ENCODE results near the gene LRMDA. TPM values are rescaled to one million over a fixed set of nuclear protein-coding genes. Genes with fewer than 3 reads are reported as not detected.

LRMDA gene
- total and polyA plus RNA-seq, 2 of the 8 experiments (the other 6 are each of a cell fraction or from before 2014, with no cell fraction given) = 0.86 to 2.8 TPM

- peak in 1 of 2 experiments; percentile 71 for DNase-seq (ENCODE audit: low read depth in 1 of 2, low spot score in 2 of 2)
- Histone ChIP-seq H3K36me3 (ENCODE audit: control insufficient read depth in 2 of 4, insufficient read depth in 4 of 4, low read length in 3 of 4) (peaks cover 0 to 10% (median 0%) of the 10 kb centered on the region in 4 experiments; a peak in 1 of 8 replicates), H3K9ac (replicated peaks in 1 of 4; ENCODE audit: extremely low read depth in 1 of 4, low read depth in 3 of 4, low read length in 3 of 4) (no peak overlapping the region), H3K27me3 (replicated peaks in 1 of 4; ENCODE audit: control insufficient read depth in 3 of 4, extremely low read depth in 1 of 4, insufficient read depth in 3 of 4, low read length in 3 of 4) (peaks cover 69 to 99% (median 93%) of the 10 kb centered on the region in 4 experiments), H4K5ac (ENCODE audit: insufficient read length, low read depth, low read length) (no peak overlapping the region), H2BK20ac (ENCODE audit: low read length) (no peak overlapping the region), H3K14ac (ENCODE audit: insufficient read length) (no peak overlapping the region), H3K23ac (ENCODE audit: insufficient read length) (no peak overlapping the region), H4K91ac (replicated peaks; ENCODE audit: insufficient read length, low read length) (no peak overlapping the region), H3K9me3 (ENCODE audit: insufficient read depth in 2 of 2, low read depth in 1 of 2, low read length in 1 of 2) (no peaks in the 10 kb centered on the region; a peak in 1 of 4 replicates), H3K27ac (ENCODE audit: low read depth, low read length) (no peak overlapping the region), H3K4me2 (ENCODE audit: insufficient read depth in 1 of 2, low read depth in 2 of 2, low read length in 2 of 2) (peak overlapping the region; percentile 82 to 92), H3K18ac (ENCODE audit: extremely low read depth, low read length) (no peak overlapping the region; the same call in 1 of the 2 replicates), H3K79me1 (ENCODE audit: low read depth, low read length) (no peaks in the 10 kb centered on the region), H2AK5ac (ENCODE audit: low read depth, low read length) (no peak overlapping the region), H3K56ac (replicated peaks; ENCODE audit: insufficient read length, low read depth, low read length) (no peak overlapping the region), H2BK5ac (ENCODE audit: low read depth, low read length) (no peak overlapping the region), H4K20me1 (replicated peaks in 1 of 2; ENCODE audit: control insufficient read depth in 1 of 2, insufficient read depth in 2 of 2, low read length in 2 of 2) (peaks cover 21% of the 10 kb centered on the region in 2 experiments), H2BK120ac (replicated peaks; ENCODE audit: low read depth, low read length) (no peak overlapping the region), H2BK15ac (ENCODE audit: low read length) (no peak overlapping the region), H3K4ac (replicated peaks; ENCODE audit: insufficient read length, low read depth, low read length) (no peak overlapping the region), H2AFZ (ENCODE audit: low read length) (no peak overlapping the region), H3K4me3 (ENCODE audit: extremely low read depth in 1 of 4, insufficient read depth in 2 of 4, low read depth in 3 of 4, low read length in 4 of 4) (peak overlapping the region in 3 of 4 experiments; percentile 17 to 82 (median 26); a peak in 6 of 8 replicates), H4K8ac (ENCODE audit: extremely low read depth, insufficient read depth, low read length) (no peak overlapping the region), H3K23me2 (ENCODE audit: low read depth, low read length) (peaks cover 22% of the 10 kb centered on the region), H3K79me2 (ENCODE audit: control insufficient read depth in 1 of 2, insufficient read depth in 2 of 2, low read length in 2 of 2) (no peaks in the 10 kb centered on the region), H3K4me1 (replicated peaks in 1 of 4; ENCODE audit: control insufficient read depth in 3 of 4, insufficient read depth in 4 of 4, low read length in 3 of 4) (peaks cover 8 to 25% (median 20%) of the 10 kb centered on the region in 4 experiments), H2BK12ac (ENCODE audit: low read depth, low read length) (no peak overlapping the region)
- ChIA-PET CTCF (ENCODE audit: partially characterized antibody) (interaction anchor here (1.0 to 1.7 kb wide), 2 partner anchors 12 to 116 kb away, joined by 3 to 5 read pairs; no protein-coding TSS in a partner anchor), POLR2A (ENCODE audit: partially characterized antibody) (interaction anchor here (1.7 kb wide), 1 partner anchor 12 kb away, joined by 5 read pairs; no protein-coding TSS in a partner anchor)
- WGBS, 2 experiments (ENCODE audit: extremely low coverage in 1 of 2, insufficient coverage in 1 of 2, insufficient read length in 1 of 2, insufficient replicate concordance in 2 of 2, low coverage in 1 of 2, low lambda C conversion rate in 2 of 2, missing lambda C conversion rate in 1 of 2) = 1% methylated on average over 37 of the region's 37 CpGs; no CpG with 5 or more reads in 1 of the 2 experiments
- no peak for FAIRE-seq
- no peak for TF ChIP-seq ATF3 (IDR thresholded peaks at IDR 0.05; ENCODE audit: insufficient read depth, low read depth, low read length)
- TF ChIP-seq CTBP2 (IDR thresholded peaks at IDR 0.05; ENCODE audit: borderline replicate concordance, insufficient read depth, insufficient read length, low read length) = peak; percentile 94
- no peak for TF ChIP-seq CHD1 (IDR thresholded peaks at IDR 0.05; ENCODE audit: low read depth, low read length)
- TF ChIP-seq KDM5A (IDR thresholded peaks at IDR 0.05; ENCODE audit: low read length) = no peak
- TF ChIP-seq SAP30 (IDR thresholded peaks at IDR 0.05; ENCODE audit: insufficient read depth, insufficient replicate concordance, low read length) = no peak
- peak; percentile 83 for TF ChIP-seq RNF2 (IDR thresholded peaks at IDR 0.05; ENCODE audit: borderline replicate concordance, low read depth, low read length, missing control alignments, poor library complexity, severe bottlenecking)
Measured at GRCh38 chr10:75407224-75407712, 24.2 kb upstream of the LRMDA start.
